Activated CD4-positive, alpha-beta T cell treated with anti-CD3 and anti-CD28 coated beads, Interleukin-2, amount 50 U/mL, for 24 hours (primary cell): Measurements from ENCODE around the gene CDK5.
"Not testable (repeated sequence)": the region's sequence is repeated elsewhere in the genome, so short reads cannot be mapped to it uniquely, and the experiment has no call there.

Experiments
- DNase-seq, 2 donors: peaks; one replicate each; pipeline ENCODE4 v3.0.0-alpha.2; 2020; ENCODE audit warnings: low read depth in 1 of 2, low spot score in 1 of 2

The CDK5 gene

GRCh38 chr7:151058781-151059366 is 1.2 kb upstream of the CDK5 start:
- peak in 1 of 2 donors; percentile 16 for DNase-seq

- peak; percentile 88 to 98 for DNase-seq
Observed at GRCh38 chr7:151057989-151058780, 488 bp upstream of the CDK5 start.

- no peak for DNase-seq
Observed at GRCh38 chr7:151056666-151057505, 811 bp downstream of the CDK5 start.

- DNase-seq = no peak
Observed at GRCh38 chr7:151056283-151056665, 1.4 kb downstream of the CDK5 start.

GRCh38 chr7:151053751-151054150 is 3.9 kb downstream of the CDK5 start:
- DNase-seq = no peak

- DNase-seq = no peak
Observed at GRCh38 chr7:151053096-151053495, 4.6 kb downstream of the CDK5 start.

- peak; percentile 26 to 38 for DNase-seq
Observed at GRCh38 chr7:151051108-151051507, 6.6 kb downstream of the CDK5 start.

GRCh38 chr7:151048911-151049463 is 8.7 kb downstream of the CDK5 start:
- no peak for DNase-seq

- DNase-seq = no peak
Observed at GRCh38 chr7:151047976-151048815, 9.5 kb downstream of the CDK5 start, which contains the start of gene ASIC3. Gene ASIC3, plus strand, starts transcription at chr7:151048531. Its CDS starts 355 bp downstream, at chr7:151048886.

- DNase-seq = no peak
Observed at GRCh38 chr7:151046603-151047573, 10.8 kb downstream of the CDK5 start.

GRCh38 chr7:151045967-151046366 is 11.7 kb downstream of the CDK5 start:
- no peak for DNase-seq

GRCh38 chr7:151045262-151045661 is 12.4 kb downstream of the CDK5 start:
- DNase-seq = no peak

GRCh38 chr7:151043959-151044358 is 13.7 kb downstream of the CDK5 start:
- no peak for DNase-seq

- DNase-seq = not testable (repeated sequence)
Observed at GRCh38 chr7:151043449-151043848, 14.2 kb downstream of the CDK5 start.

GRCh38 chr7:151040616-151041375 is 16.9 kb downstream of the CDK5 start:
- DNase-seq = no peak

- DNase-seq = no peak
Observed at GRCh38 chr7:151039850-151040548, 17.7 kb downstream of the CDK5 start.

GRCh38 chr7:151038951-151039849 is 18.5 kb downstream of the CDK5 start:
- peak; percentile 31 to 80 for DNase-seq
